Measurements from ENCODE around the gene MLC1.

Gene MLC1

GRCh38 chr22:50047346-50047745 lies 37.9 kb downstream of the MLC1 start:
- in situ Hi-C loops (cut with HindIII; ENCODE audit: low sequenced_read_pairs), result no loop called here
- H3K4me3 ChIP-seq (ENCODE audit: low read depth, low read length), result no peak overlapping the region
- TF ChIP-seq CTCF (IDR thresholded peaks at IDR 0.05; ENCODE audit: low read depth, low read length), result no peak
- DNase-seq (ENCODE audit: low read depth, low spot score), result no peak

- in situ Hi-C loops (cut with HindIII; ENCODE audit: low sequenced_read_pairs), result no loop called here
- TF ChIP-seq CTCF (IDR thresholded peaks at IDR 0.05; ENCODE audit: low read depth, low read length), result no peak
- no peak for DNase-seq (ENCODE audit: low read depth, low spot score)
- no peak overlapping the region for H3K4me3 ChIP-seq (ENCODE audit: low read depth, low read length)
Measured at GRCh38 chr22:50046481-50047245, 38.6 kb downstream of the MLC1 start.

- no peak for DNase-seq (ENCODE audit: low read depth, low spot score)
- in situ Hi-C loops (cut with HindIII; ENCODE audit: low sequenced_read_pairs), result no loop called here
Measured at GRCh38 chr22:50046019-50046415, 39.2 kb downstream of the MLC1 start.

GRCh38 chr22:50045211-50046018 lies 39.8 kb downstream of the MLC1 start:
- TF ChIP-seq CTCF (IDR thresholded peaks at IDR 0.05; ENCODE audit: low read depth, low read length), result no peak
- no peak for DNase-seq (ENCODE audit: low read depth, low spot score)
- in situ Hi-C loops (cut with HindIII; ENCODE audit: low sequenced_read_pairs), result no loop called here
- no peak overlapping the region for H3K4me3 ChIP-seq (ENCODE audit: low read depth, low read length)

More at GRCh38 chr22:50046019-50046415, 39.2 kb downstream of the MLC1 start:
- no peak for TF ChIP-seq CTCF (IDR thresholded peaks at IDR 0.05; ENCODE audit: low read depth, low read length)
- H3K4me3 ChIP-seq (ENCODE audit: low read depth, low read length), result no peak overlapping the region

GRCh38 chr22:50044485-50045118 lies 40.6 kb downstream of the MLC1 start:
- no peak for DNase-seq (ENCODE audit: low read depth, low spot score)
- TF ChIP-seq CTCF (IDR thresholded peaks at IDR 0.05; ENCODE audit: low read depth, low read length), result no peak
- H3K4me3 ChIP-seq (ENCODE audit: low read depth, low read length), result no peak overlapping the region
- in situ Hi-C loops (cut with HindIII; ENCODE audit: low sequenced_read_pairs), result no loop called here

GRCh38 chr22:50041361-50042065 lies 43.7 kb downstream of the MLC1 start:
- no peak for TF ChIP-seq CTCF (IDR thresholded peaks at IDR 0.05; ENCODE audit: low read depth, low read length)
- H3K4me3 ChIP-seq (ENCODE audit: low read depth, low read length), result no peak overlapping the region
- DNase-seq (ENCODE audit: low read depth, low spot score), result no peak
- in situ Hi-C loops (cut with HindIII; ENCODE audit: low sequenced_read_pairs), result no loop called here
